Pancreas (tissue), 10 donors: ENCODE measurements around the gene SYNE3. TPM values are rescaled to one million over a fixed set of nuclear protein-coding genes. Genes with fewer than 3 reads are reported as not detected.

Experiments used
- ATAC-seq, 4 donors: fragments of 200-7000 bp; cut with Tn5 transposase; one replicate each; pipeline versions ENCODE4 v1.8.0 to v1.9.1; 2020; ENCODE audit warnings: mild to moderate bottlenecking in 4 of 4, moderate library complexity in 4 of 4
- DNase-seq, 6 donors: peaks; one replicate each; pipeline ENCODE4 v3.0.0-alpha.2; 2020
- FAIRE-seq: peaks from 2 replicates; lab custom pipeline; 2012; peaks lifted over from hg19 to GRCh38; lab: Jason Lieb, UNC
- H3K27ac ChIP-seq, 4 donors: fragments of 200-600 bp; sonication (generic); 1 replicate in 3 of 4; 2 replicates in 1 of 4; pipeline versions ENCODE4 v1.5.0 to v1.8.0; 2020
- H3K27me3 ChIP-seq, 4 donors: fragments of 200-600 bp; one replicate each; pipeline ENCODE4 v1.8.0; 2021
- H3K36me3 ChIP-seq, 3 donors: fragments of 200-600 bp; sonication (generic) in 1 of 3; one replicate each; pipeline versions ENCODE4 v1.5.0 to v1.8.0; 2020 to 2021
- H3K4me1 ChIP-seq, 3 donors: fragments of 200-600 bp; one replicate each; pipeline ENCODE4 v1.8.0; 2021
- H3K4me3 ChIP-seq, 4 donors: fragments of 200-600 bp; sonication (generic) in 2 of 4; one replicate each; pipeline versions ENCODE4 v1.5.0 to v1.8.0; 2020 to 2021
- H3K9me3 ChIP-seq, 4 donors: fragments of 200-600 bp; one replicate each; pipeline ENCODE4 v1.8.0; 2021
- WGBS, 2 donors: extraction: QIAGEN DNeasy Blood & Tissue Kit; methylation state at CpG; one replicate each; pipeline ENCODE4 v1.1.7; 2013; 5-methylcytosine and 5-hydroxymethylcytosine counted together
- intact Hi-C, 3 donors: fragments of 100-400 bp; cut with DNase I; formaldehyde crosslinking; loops; one replicate each; pipeline versions ENCODE4 v1.11.1 to v1.14.2; 2022
- polyA plus RNA-seq, 2 donors: library from polyadenylated mRNA; stranded (reverse); fragments of 200-250 nt; gene quantifications; one replicate each; pipeline ENCODE4 v1.2.3, GENCODE V29; 2013
- total RNA-seq, 6 donors: library from RNA; stranded (reverse); fragmentation: NEBNext Ultra II Directional in 4 of 6; extraction: Animal tissue kit (Norgen Biotek cat#: 25700) in 4 of 6; gene quantifications; one replicate each; pipeline versions ENCODE4 v1.2.1 to v1.2.4, GENCODE V29; 2021 to 2023
- TF ChIP-seq, protein P1 (sequence below), 4 donors: fragments of 200-600 bp; sonication (generic) in 3 of 4; IDR thresholded peaks; one replicate each; pipeline versions ENCODE4 v1.5.0 to v1.8.0; 2021; ENCODE audit warnings: antibody characterized with exemption in 4 of 4
- donor health status: healthy with polysubstance abuse.
- donor health status: DM: no; HTN: no; CAD: no; lungs with moderate emphysema.
- donor health status: DM: no; HTN: no; CAD: no.
- donor health status: control.
- donor health status: control.
- donor health status: Bipolar disorder and iron deficiency.
- donor health status: DM: yes; HTN: yes; CAD: no.
- donor health status: DM: no; HTN: no; CAD: no.
- donor health status: DM: no; HTN: no; CAD: no.
- donor health status: DM: yes; HTN: yes; CAD: no.

Gene SYNE3
- total and polyA plus RNA-seq, 8 donors: 0.54 to 4.5 (median 2.0) TPM

- no peaks in the 10 kb centered on the region for H3K27me3 ChIP-seq
- H3K9me3 ChIP-seq: no peaks in the 10 kb centered on the region
- no peak overlapping the region for H3K27ac ChIP-seq
- intact Hi-C loops: no loop called here
- 55 to 56% methylated on average over 4 of the region's 4 CpGs for WGBS, 2 donors
- no peak overlapping the region for H3K4me3 ChIP-seq
- FAIRE-seq: no peak
- DNase-seq: no peak
- H3K4me1 ChIP-seq: no peaks in the 10 kb centered on the region
- H3K36me3 ChIP-seq: no peaks in the 10 kb centered on the region
- ATAC-seq: peak in 1 of 4 donors; percentile 9
- TF ChIP-seq, protein P1, sequence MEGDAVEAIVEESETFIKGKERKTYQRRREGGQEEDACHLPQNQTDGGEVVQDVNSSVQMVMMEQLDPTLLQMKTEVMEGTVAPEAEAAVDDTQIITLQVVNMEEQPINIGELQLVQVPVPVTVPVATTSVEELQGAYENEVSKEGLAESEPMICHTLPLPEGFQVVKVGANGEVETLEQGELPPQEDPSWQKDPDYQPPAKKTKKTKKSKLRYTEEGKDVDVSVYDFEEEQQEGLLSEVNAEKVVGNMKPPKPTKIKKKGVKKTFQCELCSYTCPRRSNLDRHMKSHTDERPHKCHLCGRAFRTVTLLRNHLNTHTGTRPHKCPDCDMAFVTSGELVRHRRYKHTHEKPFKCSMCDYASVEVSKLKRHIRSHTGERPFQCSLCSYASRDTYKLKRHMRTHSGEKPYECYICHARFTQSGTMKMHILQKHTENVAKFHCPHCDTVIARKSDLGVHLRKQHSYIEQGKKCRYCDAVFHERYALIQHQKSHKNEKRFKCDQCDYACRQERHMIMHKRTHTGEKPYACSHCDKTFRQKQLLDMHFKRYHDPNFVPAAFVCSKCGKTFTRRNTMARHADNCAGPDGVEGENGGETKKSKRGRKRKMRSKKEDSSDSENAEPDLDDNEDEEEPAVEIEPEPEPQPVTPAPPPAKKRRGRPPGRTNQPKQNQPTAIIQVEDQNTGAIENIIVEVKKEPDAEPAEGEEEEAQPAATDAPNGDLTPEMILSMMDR (IDR thresholded peaks at IDR 0.05): no peak
These were observed 20.3 kb downstream of the SYNE3 start for GRCh38 chr14:95496111-95496681.

DNA sequence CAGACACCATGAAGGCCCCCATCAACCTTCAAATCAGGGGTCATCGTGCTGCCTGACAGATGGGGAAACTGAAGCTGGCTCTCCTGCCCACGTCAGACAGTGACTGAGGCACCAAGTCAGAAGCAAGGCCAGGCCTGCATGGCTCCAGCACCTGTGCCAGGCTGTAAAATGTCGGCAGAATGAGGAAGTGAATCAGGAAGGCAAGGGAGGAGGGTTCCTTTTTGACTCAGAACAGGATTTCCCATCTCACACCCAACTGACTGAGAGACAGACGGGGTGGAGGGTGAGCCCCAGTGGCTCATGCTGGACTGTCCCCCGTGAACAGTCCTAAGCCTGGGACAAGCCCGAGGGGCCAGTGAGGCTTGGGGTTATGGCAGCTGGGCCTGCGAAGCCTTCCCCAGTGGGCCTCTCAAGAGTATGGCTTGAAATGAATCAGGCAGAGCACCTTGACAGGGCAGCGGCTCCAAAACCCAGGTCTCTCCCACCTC, 20.9 kb downstream of the SYNE3 start:
- TF ChIP-seq, protein P1 (IDR thresholded peaks at IDR 0.05): no peak
- Histone ChIP-seq H3K27me3 (no peaks in the 10 kb centered on the region), H3K36me3 (no peaks in the 10 kb centered on the region), H3K4me3 (no peak overlapping the region), H3K27ac (no peak overlapping the region), H3K4me1 (no peaks in the 10 kb centered on the region), H3K9me3 (no peaks in the 10 kb centered on the region)
- peak in 3 of 4 donors; percentile 9 to 56 (median 55) for ATAC-seq
- intact Hi-C loops: no loop called here
- DNase-seq: no peak
- no peak for FAIRE-seq
- WGBS, 2 donors: 83 to 88% methylated on average over 8 of the region's 8 CpGs

- intact Hi-C loops: no loop called here
- Histone ChIP-seq H3K27ac (no peak overlapping the region), H3K4me1 (no peaks in the 10 kb centered on the region), H3K4me3 (no peak overlapping the region), H3K9me3 (no peaks in the 10 kb centered on the region), H3K27me3 (no peaks in the 10 kb centered on the region), H3K36me3 (no peaks in the 10 kb centered on the region)
- no peak for DNase-seq
- no peak for FAIRE-seq
- WGBS, 2 donors: 92% methylated on average over 3 of the region's 3 CpGs
- TF ChIP-seq, protein P1 (IDR thresholded peaks at IDR 0.05): no peak
- no peak for ATAC-seq
These were observed 21.4 kb downstream of the SYNE3 start for GRCh38 chr14:95495076-95495475.

DNA sequence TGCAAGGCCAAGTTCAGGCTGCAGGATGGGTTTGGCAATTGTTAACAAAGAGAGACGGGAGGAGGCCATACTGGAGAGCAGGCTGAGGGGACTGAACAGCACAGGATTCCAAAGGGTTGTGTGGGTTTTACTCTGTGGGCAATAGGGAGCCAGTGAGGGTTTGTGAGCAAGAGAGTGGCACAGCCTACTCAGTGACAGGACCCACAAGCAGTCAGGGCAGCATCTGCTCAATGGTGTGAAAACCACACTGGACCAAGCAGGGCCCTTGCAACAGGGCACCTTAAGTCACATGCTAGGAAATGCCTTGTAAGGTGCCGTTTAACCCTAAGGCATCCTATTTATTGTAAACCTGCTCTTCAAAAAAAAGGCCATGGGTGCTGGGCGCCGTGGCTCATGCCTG, 22.0 kb downstream of the SYNE3 start:
- intact Hi-C loops: no loop called here
- 86 to 91% methylated on average over 4 of the region's 4 CpGs for WGBS, 2 donors
- no peaks in the 10 kb centered on the region for H3K4me1 ChIP-seq
- no peak overlapping the region for H3K27ac ChIP-seq
- H3K36me3 ChIP-seq: no peaks in the 10 kb centered on the region
- DNase-seq (no peak), ATAC-seq (no peak), FAIRE-seq (no peak)
- H3K27me3 ChIP-seq: no peaks in the 10 kb centered on the region
- H3K9me3 ChIP-seq: no peaks in the 10 kb centered on the region
- no peak overlapping the region for H3K4me3 ChIP-seq
- TF ChIP-seq, protein P1 (IDR thresholded peaks at IDR 0.05): no peak

GRCh38 chr14:95493976-95494375, 22.5 kb downstream of the SYNE3 start:
- no peaks in the 10 kb centered on the region for H3K36me3 ChIP-seq
- H3K27ac ChIP-seq: no peak overlapping the region
- intact Hi-C loops: no loop called here
- FAIRE-seq: no peak
- H3K27me3 ChIP-seq: no peaks in the 10 kb centered on the region
- H3K9me3 ChIP-seq: no peaks in the 10 kb centered on the region
- no peak overlapping the region for H3K4me3 ChIP-seq
- no peak for ATAC-seq
- H3K4me1 ChIP-seq: no peaks in the 10 kb centered on the region
- TF ChIP-seq, protein P1 (IDR thresholded peaks at IDR 0.05): no peak
- DNase-seq: no peak
- 91 to 96% methylated on average over 4 of the region's 4 CpGs for WGBS, 2 donors
